ENCODE measurements around the gene LACTBL1.

Gene LACTBL1

GRCh38 chr1:22918644-22919043, 54.0 kb downstream of the LACTBL1 start:
- Histone ChIP-seq H3K4me3 (ENCODE audit: low read depth in 1 of 2, low read length in 2 of 2) (no peak overlapping the region), H3K9me3 (ENCODE audit: low read length) (no peaks in the 10 kb centered on the region), H3K4me1 (ENCODE audit: insufficient read depth, low read length) (no peaks in the 10 kb centered on the region), H3K36me3 (ENCODE audit: insufficient read depth, low read length) (no peaks in the 10 kb centered on the region), H3K9ac (ENCODE audit: low read length) (no peak overlapping the region), H3K27me3 (ENCODE audit: control insufficient read depth in 1 of 2, insufficient read depth in 2 of 2, low read length in 2 of 2) (no peaks in the 10 kb centered on the region), H3K27ac (ENCODE audit: low read depth, low read length) (no peak overlapping the region)

DNA sequence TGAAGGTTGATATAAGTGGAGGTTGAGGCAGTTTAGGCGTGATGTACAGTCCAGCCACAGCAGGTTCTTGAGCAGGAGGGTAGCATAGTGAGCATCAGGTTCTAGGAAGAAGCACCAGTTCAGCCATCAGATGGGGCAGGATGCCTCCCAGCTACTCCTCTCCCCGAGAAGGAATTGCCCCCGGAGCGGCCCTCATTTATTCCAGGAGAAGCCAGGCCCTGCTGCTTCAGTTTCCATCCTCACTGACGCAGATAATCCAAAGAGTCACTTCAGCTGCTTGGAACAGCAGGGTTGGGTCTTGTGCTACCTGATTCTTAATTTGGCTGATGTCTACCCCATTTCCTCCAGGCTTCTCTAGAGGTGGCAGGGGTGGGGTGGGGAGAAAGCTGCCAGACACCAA, 54.7 kb downstream of the LACTBL1 start:
- H3K36me3 ChIP-seq (ENCODE audit: insufficient read depth, low read length) = no peaks in the 10 kb centered on the region
- H3K4me3 ChIP-seq (ENCODE audit: low read depth in 1 of 2, low read length in 2 of 2) = no peak overlapping the region
- H3K4me1 ChIP-seq (ENCODE audit: insufficient read depth, low read length) = no peaks in the 10 kb centered on the region
- no peak overlapping the region for H3K9ac ChIP-seq (ENCODE audit: low read length)
- no peaks in the 10 kb centered on the region for H3K27me3 ChIP-seq (ENCODE audit: control insufficient read depth in 1 of 2, insufficient read depth in 2 of 2, low read length in 2 of 2)
- no peak overlapping the region for H3K27ac ChIP-seq (ENCODE audit: low read depth, low read length)
- no peaks in the 10 kb centered on the region for H3K9me3 ChIP-seq (ENCODE audit: low read length)

GRCh38 chr1:22916471-22916820, 56.2 kb downstream of the LACTBL1 start:
- Histone ChIP-seq H3K9me3 (ENCODE audit: low read length) (no peaks in the 10 kb centered on the region), H3K4me3 (ENCODE audit: low read depth in 1 of 2, low read length in 2 of 2) (no peak overlapping the region), H3K4me1 (ENCODE audit: insufficient read depth, low read length) (no peaks in the 10 kb centered on the region), H3K36me3 (ENCODE audit: insufficient read depth, low read length) (no peaks in the 10 kb centered on the region), H3K27me3 (ENCODE audit: control insufficient read depth in 1 of 2, insufficient read depth in 2 of 2, low read length in 2 of 2) (no peaks in the 10 kb centered on the region), H3K27ac (ENCODE audit: low read depth, low read length) (no peak overlapping the region), H3K9ac (ENCODE audit: low read length) (no peak overlapping the region)

GRCh38 chr1:22915816-22916470, 56.7 kb downstream of the LACTBL1 start:
- no peaks in the 10 kb centered on the region for H3K27me3 ChIP-seq (ENCODE audit: control insufficient read depth in 1 of 2, insufficient read depth in 2 of 2, low read length in 2 of 2)
- H3K36me3 ChIP-seq (ENCODE audit: insufficient read depth, low read length) = no peaks in the 10 kb centered on the region
- H3K9me3 ChIP-seq (ENCODE audit: low read length) = no peaks in the 10 kb centered on the region
- H3K4me1 ChIP-seq (ENCODE audit: insufficient read depth, low read length) = no peaks in the 10 kb centered on the region
- H3K4me3 ChIP-seq (ENCODE audit: low read depth in 1 of 2, low read length in 2 of 2) = no peak overlapping the region
- no peak overlapping the region for H3K9ac ChIP-seq (ENCODE audit: low read length)
- no peak overlapping the region for H3K27ac ChIP-seq (ENCODE audit: low read depth, low read length)

DNA sequence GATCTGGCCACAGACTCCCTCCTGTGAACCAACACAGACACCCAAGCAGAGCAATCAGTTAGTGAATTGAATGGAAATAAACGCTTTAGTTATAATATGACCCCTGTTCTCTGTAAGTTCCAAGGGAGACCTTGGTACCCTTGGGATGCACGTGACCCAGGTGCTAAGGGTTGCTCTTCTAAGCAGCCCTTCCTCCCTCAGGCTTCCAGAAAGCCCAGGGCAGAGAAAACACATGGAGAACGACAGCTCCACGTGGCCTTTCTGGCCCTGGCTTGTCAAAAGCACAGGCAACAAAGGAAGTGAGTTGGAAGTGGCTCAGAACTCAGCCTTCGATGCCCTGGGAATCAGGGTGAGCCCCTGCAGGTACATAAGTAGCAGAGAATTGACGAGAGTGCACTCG, 57.4 kb downstream of the LACTBL1 start:
- Histone ChIP-seq H3K36me3 (ENCODE audit: insufficient read depth, low read length) (no peaks in the 10 kb centered on the region), H3K9ac (ENCODE audit: low read length) (no peak overlapping the region), H3K27me3 (ENCODE audit: control insufficient read depth in 1 of 2, insufficient read depth in 2 of 2, low read length in 2 of 2) (no peaks in the 10 kb centered on the region), H3K9me3 (ENCODE audit: low read length) (no peaks in the 10 kb centered on the region), H3K27ac (ENCODE audit: low read depth, low read length) (no peak overlapping the region), H3K4me1 (ENCODE audit: insufficient read depth, low read length) (no peaks in the 10 kb centered on the region), H3K4me3 (ENCODE audit: low read depth in 1 of 2, low read length in 2 of 2) (no peak overlapping the region)

GRCh38 chr1:22914633-22915217, 57.9 kb downstream of the LACTBL1 start:
- H3K4me3 ChIP-seq (ENCODE audit: low read depth in 1 of 2, low read length in 2 of 2) = no peak overlapping the region

GRCh38 chr1:22914156-22914555, 58.5 kb downstream of the LACTBL1 start:
- Histone ChIP-seq H3K27ac (ENCODE audit: low read depth, low read length) (no peak overlapping the region), H3K36me3 (ENCODE audit: insufficient read depth, low read length) (no peaks in the 10 kb centered on the region), H3K27me3 (ENCODE audit: control insufficient read depth in 1 of 2, insufficient read depth in 2 of 2, low read length in 2 of 2) (no peaks in the 10 kb centered on the region), H3K9me3 (ENCODE audit: low read length) (no peaks in the 10 kb centered on the region), H3K4me1 (ENCODE audit: insufficient read depth, low read length) (no peaks in the 10 kb centered on the region), H3K4me3 (ENCODE audit: low read depth in 1 of 2, low read length in 2 of 2) (no peak overlapping the region), H3K9ac (ENCODE audit: low read length) (no peak overlapping the region)

More at GRCh38 chr1:22914633-22915217, 57.9 kb downstream of the LACTBL1 start:
- Histone ChIP-seq H3K9me3 (ENCODE audit: low read length) (no peaks in the 10 kb centered on the region), H3K36me3 (ENCODE audit: insufficient read depth, low read length) (no peaks in the 10 kb centered on the region), H3K27ac (ENCODE audit: low read depth, low read length) (no peak overlapping the region), H3K9ac (ENCODE audit: low read length) (no peak overlapping the region), H3K4me1 (ENCODE audit: insufficient read depth, low read length) (no peaks in the 10 kb centered on the region), H3K27me3 (ENCODE audit: control insufficient read depth in 1 of 2, insufficient read depth in 2 of 2, low read length in 2 of 2) (no peaks in the 10 kb centered on the region)

DNA sequence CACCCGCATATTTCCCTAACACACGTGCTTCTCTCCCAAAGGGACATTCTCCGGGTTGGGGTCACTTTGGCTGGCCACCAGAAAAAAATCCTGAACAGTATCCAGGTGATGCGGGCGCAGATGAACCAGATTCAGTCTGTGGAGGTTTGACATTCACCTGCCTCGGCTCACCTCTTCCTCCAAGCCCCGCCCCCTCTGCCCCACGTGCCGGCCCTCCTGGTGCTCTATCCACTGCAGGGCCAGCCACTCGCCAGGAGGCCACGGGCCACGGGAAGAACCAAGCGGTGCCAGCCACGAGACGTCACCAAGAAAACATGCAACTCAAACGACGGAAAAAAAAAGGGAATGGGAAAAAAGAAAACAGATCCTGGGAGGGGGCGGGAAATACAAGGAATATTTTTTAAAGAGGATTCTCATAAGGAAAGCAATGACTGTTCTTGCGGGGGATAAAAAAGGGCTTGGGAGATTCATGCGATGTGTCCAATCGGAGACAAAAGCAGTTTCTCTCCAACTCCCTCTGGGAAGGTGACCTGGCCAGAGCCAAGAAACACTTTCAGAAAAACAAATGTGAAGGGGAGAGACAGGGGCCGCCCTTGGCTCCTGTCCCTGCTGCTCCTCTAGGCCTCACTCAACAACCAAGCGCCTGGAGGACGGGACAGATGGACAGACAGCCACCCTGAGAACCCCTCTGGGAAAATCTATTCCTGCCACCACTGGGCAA, 59.1 kb downstream of the LACTBL1 start:
- Histone ChIP-seq H3K9me3 (ENCODE audit: low read length) (no peaks in the 10 kb centered on the region), H3K27me3 (ENCODE audit: control insufficient read depth in 1 of 2, insufficient read depth in 2 of 2, low read length in 2 of 2) (no peaks in the 10 kb centered on the region), H3K27ac (ENCODE audit: low read depth, low read length) (no peak overlapping the region), H3K4me3 (ENCODE audit: low read depth in 1 of 2, low read length in 2 of 2) (no peak overlapping the region), H3K36me3 (ENCODE audit: insufficient read depth, low read length) (no peaks in the 10 kb centered on the region), H3K4me1 (ENCODE audit: insufficient read depth, low read length) (no peaks in the 10 kb centered on the region), H3K9ac (ENCODE audit: low read length) (no peak overlapping the region)

DNA sequence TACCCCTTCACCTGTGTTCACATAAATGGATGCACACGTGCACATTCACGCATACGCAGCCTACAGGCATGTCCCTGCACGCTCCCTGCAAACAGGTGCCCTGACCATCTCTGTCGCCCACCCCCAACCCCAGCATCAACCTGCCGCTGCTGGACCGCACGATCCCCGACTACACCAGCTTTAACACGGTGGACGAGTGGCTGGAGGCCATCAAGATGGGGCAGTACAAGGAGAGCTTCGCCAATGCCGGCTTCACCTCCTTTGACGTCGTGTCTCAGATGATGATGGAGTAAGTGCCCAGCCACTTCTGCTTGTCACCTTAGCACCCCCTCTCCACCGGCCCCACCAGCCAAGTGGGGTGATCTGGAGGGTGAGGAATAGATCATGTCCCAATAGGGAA, 60.4 kb downstream of the LACTBL1 start:
- no peak overlapping the region for H3K4me3 ChIP-seq (ENCODE audit: low read depth in 1 of 2, low read length in 2 of 2)
- H3K9ac ChIP-seq (ENCODE audit: low read length) = no peak overlapping the region
- no peaks in the 10 kb centered on the region for H3K9me3 ChIP-seq (ENCODE audit: low read length)
- H3K4me1 ChIP-seq (ENCODE audit: insufficient read depth, low read length) = no peaks in the 10 kb centered on the region
- H3K27me3 ChIP-seq (ENCODE audit: control insufficient read depth in 1 of 2, insufficient read depth in 2 of 2, low read length in 2 of 2) = no peaks in the 10 kb centered on the region
- no peaks in the 10 kb centered on the region for H3K36me3 ChIP-seq (ENCODE audit: insufficient read depth, low read length)
- no peak overlapping the region for H3K27ac ChIP-seq (ENCODE audit: low read depth, low read length)

GRCh38 chr1:22910986-22911651, 61.5 kb downstream of the LACTBL1 start:
- H3K4me1 ChIP-seq (ENCODE audit: insufficient read depth, low read length) = no peaks in the 10 kb centered on the region
- no peaks in the 10 kb centered on the region for H3K9me3 ChIP-seq (ENCODE audit: low read length)
- no peak overlapping the region for H3K4me3 ChIP-seq (ENCODE audit: low read depth in 1 of 2, low read length in 2 of 2)
- H3K27me3 ChIP-seq (ENCODE audit: control insufficient read depth in 1 of 2, insufficient read depth in 2 of 2, low read length in 2 of 2) = no peaks in the 10 kb centered on the region
- H3K36me3 ChIP-seq (ENCODE audit: insufficient read depth, low read length) = no peaks in the 10 kb centered on the region
- no peak overlapping the region for H3K27ac ChIP-seq (ENCODE audit: low read depth, low read length)
- no peak overlapping the region for H3K9ac ChIP-seq (ENCODE audit: low read length)

DNA sequence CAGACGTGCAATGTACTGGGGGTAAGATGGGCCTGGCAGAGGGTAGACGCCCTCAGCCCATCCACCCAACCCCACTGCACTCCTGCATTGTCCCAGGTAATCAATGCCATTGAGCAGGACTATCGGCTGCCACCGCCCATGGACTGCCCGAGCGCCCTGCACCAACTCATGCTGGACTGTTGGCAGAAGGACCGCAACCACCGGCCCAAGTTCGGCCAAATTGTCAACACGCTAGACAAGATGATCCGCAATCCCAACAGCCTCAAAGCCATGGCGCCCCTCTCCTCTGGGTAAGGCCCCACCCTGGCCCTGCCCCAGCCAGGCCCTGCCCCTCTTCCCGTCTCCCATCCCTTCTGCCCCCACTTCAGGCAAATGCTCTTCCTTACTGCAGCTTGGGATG, 62.4 kb downstream of the LACTBL1 start:
- no peaks in the 10 kb centered on the region for H3K4me1 ChIP-seq (ENCODE audit: insufficient read depth, low read length)
- H3K27me3 ChIP-seq (ENCODE audit: control insufficient read depth in 1 of 2, insufficient read depth in 2 of 2, low read length in 2 of 2) = no peaks in the 10 kb centered on the region
- no peak overlapping the region for H3K9ac ChIP-seq (ENCODE audit: low read length)
- no peak overlapping the region for H3K4me3 ChIP-seq (ENCODE audit: low read depth in 1 of 2, low read length in 2 of 2)
- no peaks in the 10 kb centered on the region for H3K9me3 ChIP-seq (ENCODE audit: low read length)
- no peak overlapping the region for H3K27ac ChIP-seq (ENCODE audit: low read depth, low read length)
- no peaks in the 10 kb centered on the region for H3K36me3 ChIP-seq (ENCODE audit: insufficient read depth, low read length)
